Thymus (tissue), 11 donors: ENCODE results near the gene HOXD8. TPM values are rescaled to one million over a fixed set of nuclear protein-coding genes. Genes with fewer than 3 reads are reported as not detected.

Source experiments
- DNase-seq, 9 donors: peaks; one replicate each; pipeline ENCODE4 v3.0.0-alpha.2; 2013; ENCODE audit warnings: low spot score in 9 of 9, low read depth in 6 of 9, missing footprints in 1 of 9
- H3K27ac ChIP-seq, 2 donors: one replicate each; pipeline ENCODE4 v1.5.1; 2013; ENCODE audit warnings: control low read depth in 1 of 2, low read depth in 1 of 2, low read length in 1 of 2, mild to moderate bottlenecking in 1 of 2, moderate library complexity in 1 of 2
- H3K27me3 ChIP-seq, 2 donors: one replicate each; pipeline ENCODE4 v1.5.1; 2013; ENCODE audit warnings: low read length in 1 of 2; ENCODE audit not compliant: control insufficient read depth in 2 of 2, insufficient read depth in 1 of 2
- H3K36me3 ChIP-seq, 2 donors: one replicate each; pipeline ENCODE4 v1.5.1; 2013; ENCODE audit warnings: low read length in 1 of 2, mild to moderate bottlenecking in 1 of 2, moderate library complexity in 1 of 2; ENCODE audit not compliant: control insufficient read depth in 2 of 2, insufficient read depth in 2 of 2
- H3K4me1 ChIP-seq, 2 donors: one replicate each; pipeline ENCODE4 v1.5.1; 2013; ENCODE audit warnings: low read length in 2 of 2; ENCODE audit not compliant: control insufficient read depth in 2 of 2, insufficient read depth in 2 of 2
- H3K4me3 ChIP-seq, 2 donors: one replicate each; pipeline ENCODE4 v1.5.1; 2013; ENCODE audit warnings: low read length in 2 of 2, control low read depth in 1 of 2, mild to moderate bottlenecking in 1 of 2
- H3K9me3 ChIP-seq, 2 donors: one replicate each; pipeline ENCODE4 v1.5.1; 2013; ENCODE audit warnings: low read length in 1 of 2, mild to moderate bottlenecking in 1 of 2; ENCODE audit not compliant: control insufficient read depth in 2 of 2, insufficient read depth in 1 of 2
- WGBS: extraction: QIAGEN DNeasy Blood & Tissue Kit; methylation state at CpG from one replicate; pipeline ENCODE4 v1.1.7; 2013; 5-methylcytosine and 5-hydroxymethylcytosine counted together
- polyA plus RNA-seq: library from polyadenylated mRNA; stranded (reverse); fragments of 200-250 nt; gene quantifications from one replicate; pipeline ENCODE4 v1.2.3, GENCODE V29; 2013
- total RNA-seq: library from RNA; stranded (reverse); fragments of 120-200 nt; gene quantifications from one replicate; pipeline ENCODE4 v1.2.4, GENCODE V29; 2013
- donor health status: healthy.

Gene HOXD8
- total and polyA plus RNA-seq, 2 donors = 1.5 to 3.4 TPM

GRCh38 chr2:176178757-176179295 lies 49.3 kb downstream of the HOXD8 start:
- Histone ChIP-seq H3K9me3 (peaks cover 0 to 2% of the 10 kb centered on the region in 2 donors), H3K4me1 (peaks cover 0 to 19% of the 10 kb centered on the region in 2 donors), H3K27me3 (peaks cover 71 to 98% of the 10 kb centered on the region in 2 donors), H3K27ac (no peak overlapping the region), H3K4me3 (no peak overlapping the region), H3K36me3 (no peaks in the 10 kb centered on the region)
- WGBS = 9% methylated on average over 7 of the region's 7 CpGs
- DNase-seq = no peak

GRCh38 chr2:176181551-176181950 lies 52.0 kb downstream of the HOXD8 start:
- peaks cover 0 to 11% of the 10 kb centered on the region in 2 donors for H3K4me1 ChIP-seq
- H3K4me3 ChIP-seq = no peak overlapping the region
- no peak for DNase-seq
- 60% methylated on average over 3 of the region's 3 CpGs for WGBS
- peaks cover 0 to 2% of the 10 kb centered on the region in 2 donors for H3K9me3 ChIP-seq
- H3K36me3 ChIP-seq = no peaks in the 10 kb centered on the region
- H3K27ac ChIP-seq = no peak overlapping the region
- peaks cover 51 to 97% of the 10 kb centered on the region in 2 donors for H3K27me3 ChIP-seq

Other genes starting within 250 kb of the HOXD8 start
- 23.5 TPM for gene LNPK, start 127.4 kb upstream of the HOXD8 start, total RNA-seq
- gene LNPK, start 127.4 kb upstream of the HOXD8 start, polyA plus RNA-seq = 9.1 TPM
- gene EVX2, start 45.7 kb upstream of the HOXD8 start, total RNA-seq = not detected
- gene EVX2, start 45.7 kb upstream of the HOXD8 start, polyA plus RNA-seq = not detected
- not detected for gene HOXD13, start 37.0 kb upstream of the HOXD8 start, total RNA-seq
- gene HOXD13, start 37.0 kb upstream of the HOXD8 start, polyA plus RNA-seq = 0.11 TPM
- not detected for gene HOXD12, start 29.9 kb upstream of the HOXD8 start, total RNA-seq
- gene HOXD12, start 29.9 kb upstream of the HOXD8 start, polyA plus RNA-seq = not detected
- not detected for gene HOXD11, start 22.4 kb upstream of the HOXD8 start, total RNA-seq
- 0.09 TPM for gene HOXD11, start 22.4 kb upstream of the HOXD8 start, polyA plus RNA-seq
- gene HOXD10, start 12.9 kb upstream of the HOXD8 start, total RNA-seq = not detected
- 0.09 TPM for gene HOXD10, start 12.9 kb upstream of the HOXD8 start, polyA plus RNA-seq
- 0.14 TPM for gene HOXD9, start 7.0 kb upstream of the HOXD8 start, total RNA-seq
- 1.8 TPM for gene HOXD9, start 7.0 kb upstream of the HOXD8 start, polyA plus RNA-seq
- 0.09 TPM for gene HOXD4, start 21.8 kb downstream of the HOXD8 start, total RNA-seq
- gene HOXD4, start 21.8 kb downstream of the HOXD8 start, polyA plus RNA-seq = 1.0 TPM
- 0.28 TPM for gene HOXD3, start 27.6 kb downstream of the HOXD8 start, total RNA-seq
- gene HOXD3, start 27.6 kb downstream of the HOXD8 start, polyA plus RNA-seq = 0.82 TPM
- gene HOXD1, start 59.0 kb downstream of the HOXD8 start, total RNA-seq = 0.09 TPM
- gene HOXD1, start 59.0 kb downstream of the HOXD8 start, polyA plus RNA-seq = 0.52 TPM
- gene MTX2, start 139.7 kb downstream of the HOXD8 start, total RNA-seq = 32.2 TPM
- 57.7 TPM for gene MTX2, start 139.7 kb downstream of the HOXD8 start, polyA plus RNA-seq